Prostate gland (tissue), 2 donors: ENCODE measurements around the gene DNAJC22.

Experiments
- CTCF ChIP-seq, 4 experiments: fragments of 200-600 bp in 2 of 4; fragments of 450-650 bp in 2 of 4; sonication (generic) in 2 of 4; IDR thresholded peaks; 1 replicate in 3 of 4; 2 replicates in 1 of 4; pipeline ENCODE4 v1.5.1; 2016 to 2019; ENCODE audit warnings: antibody characterized with exemption in 4 of 4, mild to moderate bottlenecking in 2 of 4, moderate library complexity in 2 of 4
- POLR2A ChIP-seq: fragments of 450-650 bp; IDR thresholded peaks from one replicate; pipeline ENCODE4 v1.6.1; 2016; ENCODE audit warnings: antibody characterized with exemption, mild to moderate bottlenecking
- POLR2AphosphoS5 ChIP-seq: sonication (generic); formaldehyde crosslinking; IDR thresholded peaks from one replicate; pipeline ENCODE4 v1.6.1; 2017; ENCODE audit warnings: antibody characterized with exemption

- TF ChIP-seq POLR2AphosphoS5: no peak
- no peak for TF ChIP-seq CTCF (IDR thresholded peaks at IDR 0.05)
- TF ChIP-seq POLR2A: no peak
Observed at GRCh38 chr12:49355913-49356312, 9.2 kb downstream of the DNAJC22 start.
